HepG2 (cell line): Measurements from ENCODE around the gene RAD9A. TPM values are rescaled to one million over a fixed set of nuclear protein-coding genes. Genes with fewer than 3 reads are reported as not detected.

ENCODE experiments used
- CCDC6 ChIP-seq: sonication (generic); formaldehyde crosslinking; IDR thresholded peaks from 2 replicates; pipeline ENCODE4 v1.8.1; 2022; ENCODE audit warnings: mild to moderate bottlenecking, missing genetic modification reagents, moderate library complexity
- HNF4G ChIP-seq, 2 experiments: sonication (generic) in 1 of 2; formaldehyde crosslinking in 1 of 2; IDR thresholded peaks; 2 replicates each; pipeline versions ENCODE4 v1.4.0 to v1.6.1; 2011 to 2020; ENCODE audit warnings: borderline replicate concordance in 2 of 2, low read depth in 2 of 2, mild to moderate bottlenecking in 2 of 2, low read length in 1 of 2, missing genetic modification reagents in 1 of 2, moderate library complexity in 1 of 2
- IKZF4 ChIP-seq: sonication (generic); formaldehyde crosslinking; IDR thresholded peaks from 2 replicates; pipeline ENCODE4 v1.5.1; 2020; ENCODE audit warnings: borderline replicate concordance, mild to moderate bottlenecking, low read depth, missing genetic modification reagents; ENCODE audit errors: not compliant biosample characterization
- MNT ChIP-seq: fragments of 450-650 bp; IDR thresholded peaks from 2 replicates; pipeline ENCODE4 v1.6.1; 2016
- MTA3 ChIP-seq: sonication (generic); formaldehyde crosslinking; IDR thresholded peaks from 2 replicates; pipeline ENCODE4 v1.4.0; 2020; ENCODE audit warnings: missing genetic modification reagents
- NFKBIZ ChIP-seq: IDR thresholded peaks from 2 replicates; pipeline ENCODE4 v1.6.1; 2018; ENCODE audit warnings: missing genetic modification reagents, missing compliant biosample characterization
- RFX5 ChIP-seq: IDR thresholded peaks from 2 replicates; pipeline ENCODE4 v1.6.1; 2011; ENCODE audit warnings: low read depth, low read length, improper control_type of control experiment
- SALL2 ChIP-seq: sonication (generic); formaldehyde crosslinking; IDR thresholded peaks from 2 replicates; pipeline ENCODE4 v1.8.1; 2023; ENCODE audit warnings: mild to moderate bottlenecking, missing genetic modification reagents, inconsistent platforms
- ZMAT3 ChIP-seq: sonication (generic); formaldehyde crosslinking; conservative IDR thresholded peaks from 2 replicates; pipeline ENCODE4 v1.7.0; 2021; ENCODE audit warnings: missing genetic modification reagents
- ZNF33B ChIP-seq: sonication (generic); formaldehyde crosslinking; IDR thresholded peaks from 2 replicates; pipeline ENCODE4 v1.5.1; 2020; ENCODE audit warnings: mild to moderate bottlenecking, missing genetic modification reagents
- ZNF547 ChIP-seq: sonication (generic); formaldehyde crosslinking; IDR thresholded peaks from 2 replicates; pipeline ENCODE4 v1.5.1; 2020; ENCODE audit warnings: mild to moderate bottlenecking, missing genetic modification reagents
- polyA plus RNA-seq, 8 experiments: library from polyadenylated mRNA; depleted of rRNA in 3 of 8; stranded (reverse) in 7 of 8; unstranded in 1 of 8; fragments of >200 nt; fragmentation: Illumina TruSeq in 4 of 8; extraction: Trizol in 4 of 8; gene quantifications; 2 replicates each; pipeline versions ENCODE4 v1.2.1 to v1.2.3, GENCODE V29; 2011 to 2016; ENCODE audit warnings: low read depth in 4 of 8, missing spikeins in 1 of 8, mixed read lengths in 1 of 8; ENCODE audit not compliant: insufficient read depth in 1 of 8
- total RNA-seq, 5 experiments: library from RNA; depleted of rRNA; stranded (reverse); fragments of >200 nt; fragmentation: Illumina TruSeq; extraction: Trizol; gene quantifications; 2 replicates each; pipeline ENCODE4 v1.2.3, GENCODE V29; 2016; ENCODE audit warnings: low read depth in 1 of 5
- TF ChIP-seq, protein P1 (sequence below): sonication (generic); formaldehyde crosslinking; IDR thresholded peaks from 2 replicates; pipeline ENCODE4 v1.4.0; 2020; ENCODE audit warnings: missing genetic modification reagents
- TF ChIP-seq, protein P2 (sequence below): sonication (generic); formaldehyde crosslinking; IDR thresholded peaks from 2 replicates; pipeline ENCODE4 v1.4.0; 2020; ENCODE audit warnings: mild to moderate bottlenecking, missing genetic modification reagents
- TF ChIP-seq, protein P3 (sequence below): sonication (generic); formaldehyde crosslinking; IDR thresholded peaks from 2 replicates; pipeline ENCODE4 v1.8.0; 2022; ENCODE audit warnings: missing genetic modification reagents, mild to moderate bottlenecking, inconsistent platforms, borderline replicate concordance

The RAD9A gene
- total and polyA plus RNA-seq, 2 of the 13 experiments (the other 11 are each of a cell fraction or from before 2014, with no cell fraction given) = 10.1 to 15.7 TPM

- TF ChIP-seq MNT = peak; percentile 12; the same call in 1 of the 2 replicates
- no peak for TF ChIP-seq IKZF4
- TF ChIP-seq ZNF547 (CRISPR knock-in tag) = no peak
- peak; percentile 52; the same call in 1 of the 2 replicates for TF ChIP-seq RFX5
- TF ChIP-seq CCDC6 (CRISPR knock-in tag) = no peak
- peak; percentile 67; the same call in 1 of the 2 replicates for TF ChIP-seq ZMAT3 (CRISPR knock-in tag)
- TF ChIP-seq NFKBIZ = no peak
- no peak for TF ChIP-seq MTA3 (CRISPR knock-in tag)
- peak; percentile 59; the same call in 1 of the 2 replicates for TF ChIP-seq SALL2 (CRISPR knock-in tag)
- TF ChIP-seq, protein P1, sequence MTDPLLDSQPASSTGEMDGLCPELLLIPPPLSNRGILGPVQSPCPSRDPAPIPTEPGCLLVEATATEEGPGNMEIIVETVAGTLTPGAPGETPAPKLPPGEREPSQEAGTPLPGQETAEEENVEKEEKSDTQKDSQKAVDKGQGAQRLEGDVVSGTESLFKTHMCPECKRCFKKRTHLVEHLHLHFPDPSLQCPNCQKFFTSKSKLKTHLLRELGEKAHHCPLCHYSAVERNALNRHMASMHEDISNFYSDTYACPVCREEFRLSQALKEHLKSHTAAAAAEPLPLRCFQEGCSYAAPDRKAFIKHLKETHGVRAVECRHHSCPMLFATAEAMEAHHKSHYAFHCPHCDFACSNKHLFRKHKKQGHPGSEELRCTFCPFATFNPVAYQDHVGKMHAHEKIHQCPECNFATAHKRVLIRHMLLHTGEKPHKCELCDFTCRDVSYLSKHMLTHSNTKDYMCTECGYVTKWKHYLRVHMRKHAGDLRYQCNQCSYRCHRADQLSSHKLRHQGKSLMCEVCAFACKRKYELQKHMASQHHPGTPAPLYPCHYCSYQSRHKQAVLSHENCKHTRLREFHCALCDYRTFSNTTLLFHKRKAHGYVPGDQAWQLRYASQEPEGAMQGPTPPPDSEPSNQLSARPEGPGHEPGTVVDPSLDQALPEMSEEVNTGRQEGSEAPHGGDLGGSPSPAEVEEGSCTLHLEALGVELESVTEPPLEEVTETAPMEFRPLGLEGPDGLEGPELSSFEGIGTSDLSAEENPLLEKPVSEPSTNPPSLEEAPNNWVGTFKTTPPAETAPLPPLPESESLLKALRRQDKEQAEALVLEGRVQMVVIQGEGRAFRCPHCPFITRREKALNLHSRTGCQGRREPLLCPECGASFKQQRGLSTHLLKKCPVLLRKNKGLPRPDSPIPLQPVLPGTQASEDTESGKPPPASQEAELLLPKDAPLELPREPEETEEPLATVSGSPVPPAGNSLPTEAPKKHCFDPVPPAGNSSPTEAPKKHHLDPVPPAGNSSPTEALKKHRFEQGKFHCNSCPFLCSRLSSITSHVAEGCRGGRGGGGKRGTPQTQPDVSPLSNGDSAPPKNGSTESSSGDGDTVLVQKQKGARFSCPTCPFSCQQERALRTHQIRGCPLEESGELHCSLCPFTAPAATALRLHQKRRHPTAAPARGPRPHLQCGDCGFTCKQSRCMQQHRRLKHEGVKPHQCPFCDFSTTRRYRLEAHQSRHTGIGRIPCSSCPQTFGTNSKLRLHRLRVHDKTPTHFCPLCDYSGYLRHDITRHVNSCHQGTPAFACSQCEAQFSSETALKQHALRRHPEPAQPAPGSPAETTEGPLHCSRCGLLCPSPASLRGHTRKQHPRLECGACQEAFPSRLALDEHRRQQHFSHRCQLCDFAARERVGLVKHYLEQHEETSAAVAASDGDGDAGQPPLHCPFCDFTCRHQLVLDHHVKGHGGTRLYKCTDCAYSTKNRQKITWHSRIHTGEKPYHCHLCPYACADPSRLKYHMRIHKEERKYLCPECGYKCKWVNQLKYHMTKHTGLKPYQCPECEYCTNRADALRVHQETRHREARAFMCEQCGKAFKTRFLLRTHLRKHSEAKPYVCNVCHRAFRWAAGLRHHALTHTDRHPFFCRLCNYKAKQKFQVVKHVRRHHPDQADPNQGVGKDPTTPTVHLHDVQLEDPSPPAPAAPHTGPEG (CRISPR knock-in tag) = 0 out of 2 replicates have a peak, but pooled peaks have one; percentile 43
- no peak for TF ChIP-seq ZNF33B
- TF ChIP-seq, protein P2, sequence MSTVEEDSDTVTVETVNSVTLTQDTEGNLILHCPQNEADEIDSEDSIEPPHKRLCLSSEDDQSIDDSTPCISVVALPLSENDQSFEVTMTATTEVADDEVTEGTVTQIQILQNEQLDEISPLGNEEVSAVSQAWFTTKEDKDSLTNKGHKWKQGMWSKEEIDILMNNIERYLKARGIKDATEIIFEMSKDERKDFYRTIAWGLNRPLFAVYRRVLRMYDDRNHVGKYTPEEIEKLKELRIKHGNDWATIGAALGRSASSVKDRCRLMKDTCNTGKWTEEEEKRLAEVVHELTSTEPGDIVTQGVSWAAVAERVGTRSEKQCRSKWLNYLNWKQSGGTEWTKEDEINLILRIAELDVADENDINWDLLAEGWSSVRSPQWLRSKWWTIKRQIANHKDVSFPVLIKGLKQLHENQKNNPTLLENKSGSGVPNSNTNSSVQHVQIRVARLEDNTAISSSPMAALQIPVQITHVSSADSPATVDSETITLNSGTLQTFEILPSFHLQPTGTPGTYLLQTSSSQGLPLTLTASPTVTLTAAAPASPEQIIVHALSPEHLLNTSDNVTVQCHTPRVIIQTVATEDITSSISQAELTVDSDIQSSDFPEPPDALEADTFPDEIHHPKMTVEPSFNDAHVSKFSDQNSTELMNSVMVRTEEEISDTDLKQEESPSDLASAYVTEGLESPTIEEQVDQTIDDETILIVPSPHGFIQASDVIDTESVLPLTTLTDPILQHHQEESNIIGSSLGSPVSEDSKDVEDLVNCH (CRISPR knock-in tag) = no peak
- TF ChIP-seq, protein P3, sequence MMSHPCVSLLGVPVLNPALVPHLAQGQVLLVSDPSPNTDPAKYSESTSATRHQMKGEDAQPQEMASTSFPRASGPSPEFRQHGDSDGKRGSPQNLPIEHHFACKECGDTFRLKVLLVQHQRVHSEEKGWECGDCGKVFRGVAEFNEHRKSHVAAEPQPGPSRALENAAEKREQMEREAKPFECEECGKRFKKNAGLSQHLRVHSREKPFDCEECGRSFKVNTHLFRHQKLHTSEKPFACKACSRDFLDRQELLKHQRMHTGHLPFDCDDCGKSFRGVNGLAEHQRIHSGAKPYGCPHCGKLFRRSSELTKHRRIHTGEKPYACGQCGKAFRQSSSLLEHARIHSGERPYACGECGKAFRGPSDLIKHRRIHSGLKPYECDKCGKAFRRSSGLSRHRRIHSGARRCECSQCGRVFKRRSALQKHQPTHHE (CRISPR knock-in tag) = 0 out of 2 replicates have a peak, but pooled peaks have one; percentile 61
- no peak for TF ChIP-seq HNF4G (IDR thresholded peaks at IDR 0.05; ENCODE audit: borderline replicate concordance, low read depth, low read length)
- no peak for TF ChIP-seq HNF4G (CRISPR knock-in tag; IDR thresholded peaks at IDR 0.05; ENCODE audit: borderline replicate concordance, low read depth)
Measured at GRCh38 chr11:67353317-67354074, 38.3 kb upstream of the RAD9A start, which contains the start of gene POLD4 (continued).
